IMR-90 (cell line): ENCODE measurements around the gene SPATA33. TPM values are rescaled to one million over a fixed set of nuclear protein-coding genes. Genes with fewer than 3 reads are reported as not detected.

Experiments
- ATAC-seq: fragments of 200-7000 bp; cut with Tn5 transposase; 2 replicates; pipeline ENCODE4 v1.9.1; 2020; ENCODE audit warnings: low read depth, mild to moderate bottlenecking, moderate library complexity
- BruUV-seq: library from RNA; stranded (reverse); fragments of 400-500 nt; replicated peaks from 2 replicates; lab custom pipeline; 2021; lab: Mats Ljungman, UMichigan
- CTCF ChIA-PET: fragments of 300-600 bp; formaldehyde crosslinking; extraction: SDS; loops from one replicate; lab custom pipeline; 2021; ENCODE audit warnings: antibody characterized with exemption; lab: Yijun Ruan, JAX
- POLR2A ChIA-PET: fragments of 300-600 bp; sonication (Branson Sonifier 250); formaldehyde crosslinking; loops from one replicate; lab custom pipeline; 2022; ENCODE audit warnings: antibody characterized with exemption; ENCODE audit not compliant: unreplicated experiment; lab: Charles Lee
- DNase-seq: peaks from one replicate; pipeline ENCODE4 v3.0.0; 2013
- H2AFZ ChIP-seq: replicated peaks from 2 replicates; pipeline ENCODE3; 2013; ENCODE audit warnings: low read length, mild to moderate bottlenecking; ENCODE audit not compliant: poor library complexity
- H2AK5ac ChIP-seq: 2 replicates; pipeline ENCODE4 v1.6.1; 2013; ENCODE audit warnings: low read depth, low read length, inconsistent platforms
- H2AK9ac ChIP-seq: replicated peaks from 2 replicates; pipeline ENCODE3; 2013; ENCODE audit warnings: mild to moderate bottlenecking, low read depth, low read length, moderate library complexity; ENCODE audit not compliant: poor library complexity
- H2BK120ac ChIP-seq: 2 replicates; pipeline ENCODE4 v1.6.1; 2013; ENCODE audit warnings: low read depth, low read length, inconsistent platforms
- H2BK15ac ChIP-seq: 3 replicates; pipeline ENCODE4 v1.6.1; 2013; ENCODE audit warnings: low read depth, low read length, inconsistent platforms
- H2BK20ac ChIP-seq: 2 replicates; pipeline ENCODE4 v1.6.1; 2013; ENCODE audit warnings: low read depth, mild to moderate bottlenecking, inconsistent platforms, low read length, moderate library complexity
- H2BK5ac ChIP-seq: 2 replicates; pipeline ENCODE4 v1.6.1; 2013; ENCODE audit warnings: mild to moderate bottlenecking, low read depth, low read length, inconsistent platforms; ENCODE audit not compliant: poor library complexity, severe bottlenecking
- H3K14ac ChIP-seq: replicated peaks from 2 replicates; pipeline ENCODE4 v1.6.1; 2013; ENCODE audit warnings: low read depth, low read length, inconsistent platforms
- H3K18ac ChIP-seq: 2 replicates; pipeline ENCODE4 v1.6.1; 2013; ENCODE audit warnings: low read depth, low read length, control low read depth
- H3K23ac ChIP-seq: 2 replicates; pipeline ENCODE4 v1.6.1; 2013; ENCODE audit warnings: low read depth, low read length, inconsistent platforms
- H3K27ac ChIP-seq: 2 replicates; pipeline ENCODE4 v1.5.1; 2013; ENCODE audit warnings: mild to moderate bottlenecking, control low read depth, low read length; ENCODE audit not compliant: insufficient read depth
- H3K27me3 ChIP-seq: 2 replicates; pipeline ENCODE4 v1.6.1; 2013; ENCODE audit warnings: low read length; ENCODE audit not compliant: control insufficient read depth, insufficient read depth
- H3K36me3 ChIP-seq: 2 replicates; pipeline ENCODE4 v1.6.1; 2013; ENCODE audit warnings: low read length, mixed read lengths; ENCODE audit not compliant: control insufficient read depth, insufficient read depth
- H3K4ac ChIP-seq: 2 replicates; pipeline ENCODE4 v1.6.1; 2013; ENCODE audit warnings: low read depth, low read length, inconsistent platforms
- H3K4me1 ChIP-seq: 2 replicates; pipeline ENCODE4 v1.6.1; 2013; ENCODE audit warnings: low read length, mixed read lengths; ENCODE audit not compliant: control insufficient read depth, insufficient read depth
- H3K4me2 ChIP-seq: 2 replicates; pipeline ENCODE4 v1.6.1; 2013; ENCODE audit warnings: low read depth, mild to moderate bottlenecking, control low read depth, low read length, moderate library complexity
- H3K4me3 ChIP-seq: 2 replicates; pipeline ENCODE4 v1.5.1; 2013; ENCODE audit warnings: low read depth, mild to moderate bottlenecking, control low read depth, low read length, moderate library complexity; ENCODE audit not compliant: insufficient read depth
- H3K56ac ChIP-seq: 2 replicates; pipeline ENCODE4 v1.6.1; 2013; ENCODE audit warnings: low read length, inconsistent platforms; ENCODE audit not compliant: insufficient read depth; ENCODE audit errors: extremely low read depth
- H3K79me1 ChIP-seq, 2 experiments: 2 replicates each; pipeline ENCODE4 v1.6.1; 2013; ENCODE audit warnings: low read length in 2 of 2, inconsistent platforms in 1 of 2, low read depth in 1 of 2
- H3K9ac ChIP-seq: 2 replicates; pipeline ENCODE4 v1.6.1; 2013; ENCODE audit warnings: low read depth, low read length, control low read depth
- H3K9me1 ChIP-seq: 2 replicates; pipeline ENCODE4 v1.6.1; 2013; ENCODE audit warnings: low read length, inconsistent platforms; ENCODE audit not compliant: insufficient read depth
- H3K9me3 ChIP-seq: 2 replicates; pipeline ENCODE4 v1.6.1; 2013; ENCODE audit warnings: low read length; ENCODE audit not compliant: control insufficient read depth, insufficient read depth
- H4K20me1 ChIP-seq: 2 replicates; pipeline ENCODE4 v1.6.1; 2013; ENCODE audit warnings: low read length, inconsistent platforms; ENCODE audit not compliant: insufficient read depth
- H4K5ac ChIP-seq: 2 replicates; pipeline ENCODE4 v1.6.1; 2013; ENCODE audit warnings: mild to moderate bottlenecking, low read depth, low read length, control low read depth
- H4K8ac ChIP-seq, 2 experiments: 2 replicates each; pipeline ENCODE4 v1.6.1; 2013; ENCODE audit warnings: low read depth in 2 of 2, low read length in 2 of 2, control low read depth in 1 of 2, inconsistent platforms in 1 of 2
- H4K91ac ChIP-seq: 2 replicates; pipeline ENCODE4 v1.6.1; 2013; ENCODE audit warnings: low read depth, low read length, inconsistent platforms; ENCODE audit not compliant: insufficient read depth
- BHLHE40 ChIP-seq: fragments of 150-350 bp; IDR thresholded peaks from 2 replicates; pipeline ENCODE4 v1.6.1; 2016; ENCODE audit warnings: mild to moderate bottlenecking, low read depth, low read length
- CEBPB ChIP-seq: IDR thresholded peaks from 2 replicates; pipeline ENCODE4 v1.6.1; 2012; ENCODE audit warnings: low read depth, low read length, improper control_type of control experiment
- CHD1 ChIP-seq: IDR thresholded peaks from 2 replicates; pipeline ENCODE4 v1.6.1; 2012; ENCODE audit warnings: low read depth, low read length, improper control_type of control experiment
- FOS ChIP-seq: fragments of 150-350 bp; IDR thresholded peaks from 2 replicates; pipeline ENCODE4 v1.6.1; 2016; ENCODE audit warnings: low read depth, low read length
- MAFK ChIP-seq: IDR thresholded peaks from 2 replicates; pipeline ENCODE4 v1.6.1; 2012; ENCODE audit warnings: low read depth, low read length, improper control_type of control experiment
- MXI1 ChIP-seq: IDR thresholded peaks from 2 replicates; pipeline ENCODE4 v1.6.1; 2012; ENCODE audit warnings: low read depth, mild to moderate bottlenecking, low read length, moderate library complexity, borderline replicate concordance
- RAD21 ChIP-seq: IDR thresholded peaks from 2 replicates; pipeline ENCODE4 v1.6.1; 2012; ENCODE audit warnings: low read length, improper control_type of control experiment
- RFX5 ChIP-seq: IDR thresholded peaks from 2 replicates; pipeline ENCODE4 v1.8.0; 2012; ENCODE audit warnings: low read depth, mild to moderate bottlenecking, low read length, moderate library complexity
- WGBS, 2 experiments: methylation state at CpG; one replicate each; pipeline versions ENCODE4 v1.1.5 to v1.1.7; 2013; ENCODE audit warnings: missing lambda C conversion rate in 2 of 2; ENCODE audit not compliant: insufficient read length in 1 of 2; ENCODE audit errors: extremely low coverage in 2 of 2; 5-methylcytosine and 5-hydroxymethylcytosine counted together
- dilution Hi-C: fragments of 300-500 bp; cut with HindIII; formaldehyde crosslinking; loops from one replicate; pipeline ENCODE4 v1.14.3; 2018; ENCODE audit warnings: low sequenced_read_pairs; ENCODE audit not compliant: unreplicated experiment
- in situ Hi-C: fragments of 300-500 bp; cut with MboI; formaldehyde crosslinking; loops from 3 replicates; pipeline ENCODE4 v1.14.3; 2019; ENCODE audit warnings: low sequenced_read_pairs, inconsistent platforms, mixed read lengths
- intact Hi-C: fragments of 100-400 bp; cut with micrococcal nuclease; formaldehyde crosslinking; loops from 2 replicates; pipeline ENCODE4 v1.10.0; 2022
- polyA plus RNA-seq, 3 experiments: library from polyadenylated mRNA; depleted of rRNA; stranded (reverse); fragments of >200 nt; gene quantifications; 2 replicates each; pipeline ENCODE4 v1.2.3, GENCODE V29; 2012; ENCODE audit warnings: low replicate concordance in 1 of 3
- total RNA-seq: library from RNA; depleted of rRNA; stranded (reverse); fragments of >200 nt; gene quantifications from 2 replicates; pipeline ENCODE4 v1.2.3, GENCODE V29; 2012

SPATA33 gene
- total and polyA plus RNA-seq, 2 of the 4 experiments (the other 2 are of a cell fraction) = 0.90 to 3.4 TPM

DNA sequence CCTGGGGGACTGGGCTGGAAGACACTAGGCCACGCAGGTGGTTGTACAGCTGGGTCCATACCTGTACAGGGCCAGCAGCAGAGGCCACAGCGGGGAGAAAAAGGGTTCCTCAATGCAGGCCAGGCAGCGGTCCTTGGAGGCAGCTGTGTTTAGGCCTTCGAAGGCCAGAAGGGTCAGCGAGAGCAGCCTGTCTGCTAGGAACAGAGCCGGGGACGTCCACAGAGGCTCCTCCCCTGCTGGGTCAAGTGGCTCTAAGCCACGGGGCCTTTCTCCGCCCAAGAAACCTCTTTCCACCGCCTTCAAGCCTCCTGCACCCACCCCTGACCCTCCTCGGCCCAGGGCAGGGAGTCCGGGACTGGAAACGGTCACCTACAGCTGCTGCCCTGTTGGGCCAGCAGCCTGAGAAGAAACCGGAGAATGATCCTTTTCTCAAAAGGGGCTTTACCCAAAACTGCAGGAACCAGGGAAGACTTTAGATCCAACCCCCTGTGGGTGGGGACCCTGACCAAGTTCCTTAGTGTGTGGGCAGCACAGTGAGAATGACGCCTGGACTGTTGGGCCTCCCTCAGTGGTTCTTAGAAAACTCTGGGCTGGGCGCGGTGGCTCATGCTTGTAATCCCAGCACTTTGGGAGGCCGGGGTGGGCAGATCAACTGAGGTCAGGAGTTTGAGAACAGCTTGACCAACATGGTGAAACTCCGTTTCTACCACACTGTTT is 52.2 kb downstream of the SPATA33 start:
- no peak for TF ChIP-seq RAD21
- TF ChIP-seq BHLHE40 = no peak
- TF ChIP-seq FOS = no peak
- no peak for TF ChIP-seq RFX5
- no peak for TF ChIP-seq MXI1
- TF ChIP-seq MAFK = no peak
- no peak for TF ChIP-seq CHD1
- no peak for TF ChIP-seq CEBPB
- no peak overlapping the region for H2BK5ac ChIP-seq
- no peak overlapping the region for H3K27ac ChIP-seq
- H3K56ac ChIP-seq = no peak overlapping the region
- ChIA-PET CTCF (interaction anchor here (1.2 kb wide), 1 partner anchor 9 kb away, joined by 3 read pairs; no protein-coding TSS in a partner anchor), POLR2A (no interaction called here)
- no peak overlapping the region for H2AK9ac ChIP-seq
- no peak overlapping the region for H2AFZ ChIP-seq
- intact Hi-C loops (no loop called here), dilution Hi-C loops (no loop called here), in situ Hi-C loops (no loop called here)
- H4K91ac ChIP-seq = no peak overlapping the region
- no peak overlapping the region for H3K14ac ChIP-seq
- H3K4me1 ChIP-seq = peaks cover 6% of the 10 kb centered on the region
- no peak overlapping the region for H4K5ac ChIP-seq
- H2BK20ac ChIP-seq = no peak overlapping the region
- H3K9me3 ChIP-seq = no peaks in the 10 kb centered on the region
- DNase-seq = no peak
- no peak overlapping the region for H2BK120ac ChIP-seq
- H3K79me1 ChIP-seq = no peaks in the 10 kb centered on the region; a peak in 1 of 4 replicates
- H3K9ac ChIP-seq = no peak overlapping the region
- no peak overlapping the region for H2BK15ac ChIP-seq
- H2AK5ac ChIP-seq = no peak overlapping the region
- H3K4me3 ChIP-seq = no peak overlapping the region
- no TSS peak for BruUV-seq
- H3K4ac ChIP-seq = no peak overlapping the region
- H3K18ac ChIP-seq = no peak overlapping the region
- 86% methylated on average over 10 of the region's 19 CpGs; no CpG with 5 or more reads in 1 of the 2 experiments for WGBS, 2 experiments
- ATAC-seq = no peak
- no peak overlapping the region for H4K8ac ChIP-seq
- no peaks in the 10 kb centered on the region; the same call in 1 of the 2 replicates for H4K20me1 ChIP-seq
- H3K23ac ChIP-seq = no peak overlapping the region
- H3K36me3 ChIP-seq = peaks cover 15% of the 10 kb centered on the region; the same call in 1 of the 2 replicates
- no peaks in the 10 kb centered on the region for H3K9me1 ChIP-seq
- H3K27me3 ChIP-seq = no peaks in the 10 kb centered on the region
- no peak overlapping the region for H3K4me2 ChIP-seq
